ENCODE data around the gene HRH1.
"Not testable (repeated sequence)": the region's sequence is repeated elsewhere in the genome, so short reads cannot be mapped to it uniquely, and the experiment has no call there.

Gene HRH1

GRCh38 chr3:11250902-11251806, 96.9 kb downstream of the HRH1 start:
- no peak for TF ChIP-seq CTCF (conservative IDR thresholded peaks at IDR 0.05; ENCODE audit: low read depth, low read length)
- no peak for DNase-seq (ENCODE audit: low read depth)
- H3K4me3 ChIP-seq (ENCODE audit: low read length), result no peak overlapping the region

GRCh38 chr3:11251807-11252176, 97.5 kb downstream of the HRH1 start:
- DNase-seq (ENCODE audit: low read depth), result no peak
- TF ChIP-seq CTCF (conservative IDR thresholded peaks at IDR 0.05; ENCODE audit: low read depth, low read length), result no peak
- no peak overlapping the region for H3K4me3 ChIP-seq (ENCODE audit: low read length)

- no peak overlapping the region for H3K4me3 ChIP-seq (ENCODE audit: low read length)
- DNase-seq (ENCODE audit: low read depth), result no peak
- no peak for TF ChIP-seq CTCF (conservative IDR thresholded peaks at IDR 0.05; ENCODE audit: low read depth, low read length)
Measured at GRCh38 chr3:11254876-11255275, 100.6 kb downstream of the HRH1 start.

GRCh38 chr3:11255537-11255936, 101.2 kb downstream of the HRH1 start:
- DNase-seq (ENCODE audit: low read depth), result not testable (repeated sequence)

GRCh38 chr3:11258958-11259357, 104.7 kb downstream of the HRH1 start:
- DNase-seq (ENCODE audit: low read depth), result no peak
- H3K4me3 ChIP-seq (ENCODE audit: low read length), result no peak overlapping the region
- TF ChIP-seq CTCF (conservative IDR thresholded peaks at IDR 0.05; ENCODE audit: low read depth, low read length), result no peak

More at GRCh38 chr3:11255537-11255936, 101.2 kb downstream of the HRH1 start:
- H3K4me3 ChIP-seq (ENCODE audit: low read length), result not testable (repeated sequence)

GRCh38 chr3:11260460-11260859, 106.2 kb downstream of the HRH1 start:
- no peak for TF ChIP-seq CTCF (conservative IDR thresholded peaks at IDR 0.05; ENCODE audit: low read depth, low read length)
- no peak for DNase-seq (ENCODE audit: low read depth)
- no peak overlapping the region for H3K4me3 ChIP-seq (ENCODE audit: low read length)

- no peak for TF ChIP-seq CTCF (conservative IDR thresholded peaks at IDR 0.05; ENCODE audit: low read depth, low read length)
- DNase-seq (ENCODE audit: low read depth), result no peak
Measured at GRCh38 chr3:11269007-11269406, 114.7 kb downstream of the HRH1 start.

More at GRCh38 chr3:11269007-11269406, 114.7 kb downstream of the HRH1 start:
- no peak overlapping the region for H3K4me3 ChIP-seq (ENCODE audit: low read length)
